Measurements from ENCODE around the gene PKP3. TPM values are rescaled to one million over a fixed set of nuclear protein-coding genes. Genes with fewer than 3 reads are reported as not detected.
A peak's percentile ranks its signal among the peaks of the same experiment; 100 is the strongest.

The PKP3 gene
- total and polyA plus RNA-seq, 2 donors (not counting 1 experiment from before 2014, with no cell fraction given): 0.78 TPM; not detected in 1

DNA sequence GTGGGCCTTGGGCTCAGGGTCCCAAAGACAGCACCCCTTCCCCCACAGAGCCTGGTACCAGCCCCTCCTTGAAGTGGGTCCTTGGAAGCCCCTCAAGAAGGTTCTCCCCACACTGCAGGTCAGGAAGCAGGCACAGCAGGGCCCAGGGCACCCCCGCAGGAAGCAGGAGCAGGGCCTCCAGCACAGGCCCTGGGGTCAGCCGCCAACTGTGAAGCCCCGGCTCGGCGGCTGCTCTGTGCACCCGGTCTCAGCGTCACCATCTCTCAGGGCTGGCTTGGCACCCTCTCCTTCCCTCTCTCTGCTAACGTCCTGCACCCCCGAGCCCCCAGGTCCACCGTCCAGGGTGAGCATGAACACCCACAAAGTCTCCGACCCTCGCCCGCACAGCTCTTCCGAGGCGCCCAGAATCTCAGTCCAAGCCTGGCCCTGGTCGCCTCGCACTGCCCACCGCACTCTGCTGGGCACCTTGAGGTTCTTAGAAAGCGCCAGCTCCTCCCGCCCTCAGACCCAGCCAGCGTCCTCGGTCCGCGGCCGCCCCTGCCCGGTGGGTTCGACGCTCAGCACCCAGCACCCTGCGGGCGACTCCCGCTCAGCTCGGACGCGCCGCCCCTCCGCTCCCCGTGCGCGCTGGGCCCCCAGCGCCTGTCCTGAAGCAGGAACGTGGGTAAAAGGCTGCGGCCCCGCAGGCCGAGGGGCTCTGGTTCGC is 22.2 kb downstream of the PKP3 start:
- peak overlapping the region; percentile 99 for H3K4me2 ChIP-seq (replicated peaks; ENCODE audit: low read depth, low read length, poor library complexity, severe bottlenecking)
- H3K27ac Mint-ChIP-seq: peak overlapping the region; percentile 76
- intact Hi-C loops (cut with micrococcal nuclease): no loop called here
- H3K4me3 Mint-ChIP-seq: peak overlapping the region; percentile 89
- H2AFZ ChIP-seq (ENCODE audit: insufficient read depth, low read depth, low read length, poor library complexity, severe bottlenecking): peak overlapping the region; percentile 80
- no peak for ATAC-seq (ENCODE audit: low read depth)
- POLR2A ChIA-PET: interaction anchor here (1.1 to 1.7 kb wide), 4 partner anchors 10 to 209 kb away, joined by 3 to 14 read pairs (median 4); partner anchors contain the start of genes BET1L, RIC8A and RNH1
- peaks cover 24 to 37% of the 10 kb centered on the region in 2 donors for H3K4me1 ChIP-seq (ENCODE audit: control insufficient read depth in 2 of 2, insufficient read depth in 2 of 2, low read length in 2 of 2)
- peak overlapping the region in 4 of 5 experiments; percentile 65 to 79 (median 71) for H3K4me3 ChIP-seq (ENCODE audit: control extremely low read depth in 1 of 5, extremely low read depth in 1 of 5, insufficient read depth in 1 of 5, low read depth in 2 of 5, low read length in 4 of 5)
- H3K4me1 Mint-ChIP-seq: peaks cover 24% of the 10 kb centered on the region
- no peak for TF ChIP-seq EZH2 (IDR thresholded peaks at IDR 0.05; ENCODE audit: borderline replicate concordance, insufficient read depth, low read depth, low read length, poor library complexity, severe bottlenecking)
- TF ChIP-seq, protein P1, sequence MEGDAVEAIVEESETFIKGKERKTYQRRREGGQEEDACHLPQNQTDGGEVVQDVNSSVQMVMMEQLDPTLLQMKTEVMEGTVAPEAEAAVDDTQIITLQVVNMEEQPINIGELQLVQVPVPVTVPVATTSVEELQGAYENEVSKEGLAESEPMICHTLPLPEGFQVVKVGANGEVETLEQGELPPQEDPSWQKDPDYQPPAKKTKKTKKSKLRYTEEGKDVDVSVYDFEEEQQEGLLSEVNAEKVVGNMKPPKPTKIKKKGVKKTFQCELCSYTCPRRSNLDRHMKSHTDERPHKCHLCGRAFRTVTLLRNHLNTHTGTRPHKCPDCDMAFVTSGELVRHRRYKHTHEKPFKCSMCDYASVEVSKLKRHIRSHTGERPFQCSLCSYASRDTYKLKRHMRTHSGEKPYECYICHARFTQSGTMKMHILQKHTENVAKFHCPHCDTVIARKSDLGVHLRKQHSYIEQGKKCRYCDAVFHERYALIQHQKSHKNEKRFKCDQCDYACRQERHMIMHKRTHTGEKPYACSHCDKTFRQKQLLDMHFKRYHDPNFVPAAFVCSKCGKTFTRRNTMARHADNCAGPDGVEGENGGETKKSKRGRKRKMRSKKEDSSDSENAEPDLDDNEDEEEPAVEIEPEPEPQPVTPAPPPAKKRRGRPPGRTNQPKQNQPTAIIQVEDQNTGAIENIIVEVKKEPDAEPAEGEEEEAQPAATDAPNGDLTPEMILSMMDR (IDR thresholded peaks at IDR 0.05): no peak
- no peaks in the 10 kb centered on the region for H3K9me3 Mint-ChIP-seq (ENCODE audit: insufficient read depth)
- CTCF ChIA-PET: interaction anchor here (1.5 to 1.8 kb wide), 2 partner anchors 9 to 32 kb away, joined by 6 to 17 read pairs; no protein-coding TSS in a partner anchor
- no peaks in the 10 kb centered on the region for H3K27me3 ChIP-seq (replicated peaks in 1 of 4; ENCODE audit: control extremely low read depth in 1 of 4, control insufficient read depth in 3 of 4, insufficient read depth in 4 of 4, low read length in 3 of 4)
- no peaks in the 10 kb centered on the region for H3K36me3 ChIP-seq (replicated peaks in 1 of 2; ENCODE audit: control extremely low read depth in 1 of 2, control insufficient read depth in 1 of 2, extremely low read depth in 1 of 2, insufficient read depth in 2 of 2, low read length in 1 of 2)
- peak overlapping the region; percentile 77 for H3K9ac ChIP-seq (ENCODE audit: low read length)
- H3K9me3 ChIP-seq (ENCODE audit: control extremely low read depth in 1 of 3, control insufficient read depth in 2 of 3, insufficient read depth in 1 of 3, low read length in 2 of 3): no peaks in the 10 kb centered on the region
- no peak overlapping the region for H3K27ac ChIP-seq (ENCODE audit: low read length in 2 of 2)
- H3K27me3 Mint-ChIP-seq: no peaks in the 10 kb centered on the region
- peaks cover 5% of the 10 kb centered on the region for H4K20me1 ChIP-seq (ENCODE audit: control insufficient read depth, insufficient read depth, low read length, poor library complexity, severe bottlenecking)
- DNase-seq: no peak
- 8% methylated on average over 45 of the region's 45 CpGs for WGBS (ENCODE audit: insufficient coverage)
- peaks cover 13% of the 10 kb centered on the region for H3K79me2 ChIP-seq (ENCODE audit: control insufficient read depth, insufficient read depth, low read length)
